T-helper 2 cell treated with Interferon-gamma antibody and Interleukin-4, amounts not matched to agents 5 μg/mL and 100 μg/mL, for 36 hours (primary cell): ENCODE measurements around the gene PMCH.
"Not testable (repeated sequence)": the region's sequence is repeated elsewhere in the genome, so short reads cannot be mapped to it uniquely, and the experiment has no call there.

Experiments
- DNase-seq: peaks from one replicate; pipeline ENCODE4 v3.0.0; 2021; ENCODE audit warnings: low spot score
- H3K27ac Mint-ChIP-seq: one replicate; pipeline ENCODE4 v1.8.0; 2021; ENCODE audit warnings: mild to moderate bottlenecking, mixed read lengths
- H3K27me3 Mint-ChIP-seq: one replicate; pipeline ENCODE4 v1.8.0; 2021; ENCODE audit warnings: low read depth, mixed read lengths
- H3K36me3 Mint-ChIP-seq: one replicate; pipeline ENCODE4 v1.8.0; 2021; ENCODE audit warnings: low read depth, mixed read lengths
- H3K4me1 Mint-ChIP-seq: one replicate; pipeline ENCODE4 v1.8.0; 2021; ENCODE audit warnings: low read depth, mixed read lengths
- H3K4me3 Mint-ChIP-seq: one replicate; pipeline ENCODE4 v1.8.0; 2022; ENCODE audit warnings: mild to moderate bottlenecking, moderate library complexity, mixed read lengths
- H3K9me3 Mint-ChIP-seq: one replicate; pipeline ENCODE4 v1.8.0; 2021; ENCODE audit warnings: mixed read lengths

Gene PMCH, protein sequence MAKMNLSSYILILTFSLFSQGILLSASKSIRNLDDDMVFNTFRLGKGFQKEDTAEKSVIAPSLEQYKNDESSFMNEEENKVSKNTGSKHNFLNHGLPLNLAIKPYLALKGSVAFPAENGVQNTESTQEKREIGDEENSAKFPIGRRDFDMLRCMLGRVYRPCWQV

DNA sequence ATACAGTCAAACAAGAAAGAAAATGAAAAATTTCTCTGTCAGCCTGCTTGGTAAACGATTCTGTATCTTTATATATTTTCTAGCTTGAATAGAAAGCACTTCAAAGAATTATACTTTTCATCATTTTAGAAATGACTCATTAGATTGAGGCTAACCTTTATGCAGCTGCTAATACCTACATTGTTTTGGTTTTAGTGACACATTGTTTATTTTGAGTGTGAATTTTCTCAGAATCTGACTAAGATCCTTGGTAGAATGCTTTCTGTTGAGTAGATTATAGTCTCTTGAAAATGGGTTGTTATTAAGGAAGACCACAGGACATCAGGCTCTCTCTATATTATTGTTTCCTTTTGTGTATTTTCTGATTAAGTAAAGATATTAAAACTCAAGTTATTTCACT is at the start of gene PMCH:
PMCH (minus strand) TSS at position 45 of the 400 bp plus-strand sequence. CDS start 63 bp downstream, outside the sequence.
- Mint-ChIP-seq H3K4me3 (peak within 1 kb of the TSS; percentile 47), H3K27ac (peak within 1 kb of the TSS; percentile 63), H3K9me3 (peaks cover 9% of the 10 kb centered on the region), H3K27me3 (no peaks in the 10 kb centered on the region), H3K4me1 (peaks cover 29% of the 10 kb centered on the region), H3K36me3 (peaks cover 28% of the 10 kb centered on the region)
- DNase-seq: no peak

GRCh38 chr12:102240859-102241258 is 43.2 kb upstream of the PMCH start:
- not testable (repeated sequence) for H3K4me3 Mint-ChIP-seq, DNase-seq, H3K9me3 Mint-ChIP-seq, H3K36me3 Mint-ChIP-seq, H3K27me3 Mint-ChIP-seq, H3K27ac Mint-ChIP-seq, H3K4me1 Mint-ChIP-seq

DNA sequence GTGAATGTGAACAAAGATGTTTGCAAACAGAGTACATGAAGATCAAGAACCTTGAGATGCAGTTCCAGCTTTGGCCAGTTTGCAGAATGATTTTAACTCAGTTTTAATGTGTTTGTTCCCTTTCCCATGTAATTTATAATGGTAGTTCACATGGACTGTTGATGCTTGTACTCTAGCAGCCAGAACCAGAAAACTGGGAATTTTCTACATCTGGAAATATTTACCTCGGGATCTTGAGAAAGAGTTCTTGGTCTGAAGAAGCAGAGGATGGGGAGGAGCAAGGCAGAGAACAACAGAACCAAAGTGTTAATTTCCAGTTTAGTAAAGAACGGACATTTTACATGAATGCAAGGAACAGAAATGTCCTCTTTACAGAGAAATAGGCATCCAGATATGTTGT is 37.0 kb upstream of the PMCH start:
- Mint-ChIP-seq H3K36me3 (no peaks in the 10 kb centered on the region), H3K9me3 (no peaks in the 10 kb centered on the region), H3K4me3 (no peak overlapping the region), H3K27me3 (peaks cover 6% of the 10 kb centered on the region), H3K27ac (no peak overlapping the region), H3K4me1 (no peaks in the 10 kb centered on the region)
- no peak for DNase-seq

- H3K27ac Mint-ChIP-seq: no peak overlapping the region
Measured at GRCh38 chr12:102232446-102232845, 34.8 kb upstream of the PMCH start.

GRCh38 chr12:102232036-102232435 is 34.4 kb upstream of the PMCH start:
- Mint-ChIP-seq H3K27ac (no peak overlapping the region), H3K9me3 (no peaks in the 10 kb centered on the region), H3K4me1 (no peaks in the 10 kb centered on the region), H3K27me3 (peaks cover 6% of the 10 kb centered on the region), H3K36me3 (no peaks in the 10 kb centered on the region), H3K4me3 (no peak overlapping the region)
- no peak for DNase-seq

More at GRCh38 chr12:102232446-102232845, 34.8 kb upstream of the PMCH start:
- no peak overlapping the region for H3K4me3 Mint-ChIP-seq
- H3K4me1 Mint-ChIP-seq: no peaks in the 10 kb centered on the region
- no peaks in the 10 kb centered on the region for H3K9me3 Mint-ChIP-seq
- no peaks in the 10 kb centered on the region for H3K36me3 Mint-ChIP-seq
- no peak for DNase-seq
- H3K27me3 Mint-ChIP-seq: peaks cover 6% of the 10 kb centered on the region

DNA sequence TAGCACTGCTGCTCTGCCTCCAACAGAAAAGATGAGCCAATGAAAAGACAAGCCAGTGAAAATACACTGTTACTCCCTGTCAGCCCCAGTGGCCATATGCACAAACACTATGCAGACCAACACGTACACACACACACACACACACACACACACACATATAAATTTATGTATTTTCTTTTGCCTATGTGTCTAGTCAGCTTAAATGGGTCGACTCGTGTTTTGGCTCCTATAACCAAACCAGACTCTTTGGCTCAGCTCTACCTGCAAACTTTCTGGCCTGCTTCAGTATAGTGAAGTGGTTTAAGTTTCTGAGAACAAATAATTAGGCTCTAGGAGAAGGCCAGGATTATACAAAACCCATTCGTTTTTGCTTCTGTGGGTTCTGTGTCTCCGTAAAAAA is 30.3 kb upstream of the PMCH start:
- no peaks in the 10 kb centered on the region for H3K9me3 Mint-ChIP-seq
- H3K27me3 Mint-ChIP-seq: peaks cover 6% of the 10 kb centered on the region
- no peak overlapping the region for H3K4me3 Mint-ChIP-seq
- DNase-seq: no peak
- H3K36me3 Mint-ChIP-seq: no peaks in the 10 kb centered on the region
- H3K27ac Mint-ChIP-seq: no peak overlapping the region
- no peaks in the 10 kb centered on the region for H3K4me1 Mint-ChIP-seq

DNA sequence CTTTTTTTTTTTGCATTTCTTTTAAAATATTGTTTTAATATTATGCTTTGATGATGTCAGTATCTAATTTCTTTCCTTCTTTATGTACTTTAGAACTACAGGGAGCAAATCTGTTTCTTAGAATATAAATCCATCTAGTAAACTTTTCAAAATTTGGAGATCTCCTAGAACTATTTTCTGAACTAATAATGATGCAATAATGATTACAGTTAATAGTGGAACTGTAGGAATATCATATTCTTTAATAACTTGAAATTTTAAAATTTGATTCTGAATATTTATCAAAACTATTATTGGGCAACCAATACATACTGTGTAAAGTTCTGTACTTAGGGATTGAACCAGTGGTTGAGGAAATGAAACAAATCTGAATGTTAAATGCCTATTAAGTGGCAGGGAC is 23.1 kb upstream of the PMCH start:
- no peaks in the 10 kb centered on the region for H3K36me3 Mint-ChIP-seq
- no peaks in the 10 kb centered on the region for H3K9me3 Mint-ChIP-seq
- H3K4me3 Mint-ChIP-seq: no peak overlapping the region
- no peaks in the 10 kb centered on the region for H3K4me1 Mint-ChIP-seq
- H3K27ac Mint-ChIP-seq: no peak overlapping the region
- H3K27me3 Mint-ChIP-seq: peaks cover 3% of the 10 kb centered on the region
- DNase-seq: no peak

- H3K27me3 Mint-ChIP-seq: peaks cover 3% of the 10 kb centered on the region
- no peaks in the 10 kb centered on the region for H3K4me1 Mint-ChIP-seq
- H3K9me3 Mint-ChIP-seq: no peaks in the 10 kb centered on the region
- DNase-seq: no peak
- no peak overlapping the region for H3K4me3 Mint-ChIP-seq
- H3K27ac Mint-ChIP-seq: no peak overlapping the region
- peaks cover 1% of the 10 kb centered on the region for H3K36me3 Mint-ChIP-seq
Measured at GRCh38 chr12:102215992-102216691, 18.5 kb upstream of the PMCH start.

GRCh38 chr12:102204025-102204424 is 6.4 kb upstream of the PMCH start:
- peaks cover 15% of the 10 kb centered on the region for H3K4me1 Mint-ChIP-seq
- peaks cover 61% of the 10 kb centered on the region for H3K36me3 Mint-ChIP-seq
- H3K4me3 Mint-ChIP-seq: no peak overlapping the region
- H3K27me3 Mint-ChIP-seq: no peaks in the 10 kb centered on the region
- no peak for DNase-seq
- no peak overlapping the region for H3K27ac Mint-ChIP-seq
- H3K9me3 Mint-ChIP-seq: peaks cover 28% of the 10 kb centered on the region

DNA sequence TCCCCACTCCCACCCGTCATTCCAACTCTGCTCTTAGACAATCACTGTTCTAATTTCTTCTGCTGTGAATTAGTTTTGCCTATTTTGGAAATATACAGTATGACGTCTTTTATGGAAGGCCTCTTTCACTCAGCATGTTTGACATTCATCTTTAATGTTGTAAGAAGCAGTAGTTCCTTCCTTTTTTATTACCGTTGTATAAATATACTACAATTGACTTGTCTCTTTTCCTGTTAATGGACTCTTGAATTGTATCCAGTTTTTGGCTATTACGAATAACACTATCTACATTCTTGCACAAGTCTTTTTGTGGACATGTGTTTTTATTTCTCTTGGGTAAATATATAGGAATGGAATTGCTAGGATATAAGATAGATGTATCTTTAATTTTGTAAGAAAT is 4.9 kb upstream of the PMCH start:
- H3K4me1 Mint-ChIP-seq: peaks cover 20% of the 10 kb centered on the region
- no peaks in the 10 kb centered on the region for H3K27me3 Mint-ChIP-seq

DNA sequence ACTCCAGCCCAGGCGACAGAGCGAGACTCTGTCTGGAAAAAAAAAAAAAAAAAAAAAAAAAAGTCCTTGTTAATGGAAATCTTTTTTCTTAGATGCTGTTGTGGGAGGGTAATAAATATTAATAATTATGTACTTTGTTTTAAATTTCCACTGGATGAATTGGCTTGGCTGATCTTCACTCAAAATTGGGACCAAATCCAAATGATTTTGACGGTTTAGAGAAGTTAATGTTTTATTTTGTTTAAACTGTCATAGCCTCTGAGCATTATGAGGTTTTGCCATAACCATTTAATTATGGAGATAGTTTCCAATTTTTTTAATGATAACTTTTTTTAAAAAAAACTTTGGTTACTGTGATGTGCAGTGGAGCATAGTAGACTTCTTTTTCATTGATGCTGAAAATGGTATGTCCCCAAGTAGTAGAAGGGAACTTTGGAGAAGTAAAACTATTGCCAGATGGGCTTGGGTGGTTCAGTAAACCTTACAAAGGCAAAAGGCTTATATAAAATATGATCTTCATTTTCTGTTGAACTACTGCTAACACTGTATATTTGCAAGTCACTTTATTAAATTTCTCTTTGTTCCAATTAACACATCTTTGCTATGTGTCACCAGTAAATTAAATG is 3.9 kb upstream of the PMCH start:
- DNase-seq: no peak
- Mint-ChIP-seq H3K9me3 (peaks cover 9% of the 10 kb centered on the region), H3K27ac (no peak overlapping the region), H3K27me3 (no peaks in the 10 kb centered on the region), H3K4me1 (peaks cover 28% of the 10 kb centered on the region), H3K4me3 (no peak overlapping the region), H3K36me3 (peaks cover 42% of the 10 kb centered on the region)

More for the DNA sequence above, 4.9 kb upstream of the PMCH start:
- Mint-ChIP-seq H3K27ac (no peak overlapping the region), H3K4me3 (no peak overlapping the region), H3K36me3 (peaks cover 48% of the 10 kb centered on the region), H3K9me3 (peaks cover 14% of the 10 kb centered on the region)
- no peak for DNase-seq

GRCh38 chr12:102195826-102196225 is 1.8 kb downstream of the PMCH start:
- Mint-ChIP-seq H3K36me3 (peaks cover 19% of the 10 kb centered on the region), H3K27ac (no peak overlapping the region), H3K4me3 (no peak overlapping the region), H3K9me3 (peaks cover 7% of the 10 kb centered on the region), H3K4me1 (peaks cover 32% of the 10 kb centered on the region), H3K27me3 (no peaks in the 10 kb centered on the region)
- DNase-seq: no peak

DNA sequence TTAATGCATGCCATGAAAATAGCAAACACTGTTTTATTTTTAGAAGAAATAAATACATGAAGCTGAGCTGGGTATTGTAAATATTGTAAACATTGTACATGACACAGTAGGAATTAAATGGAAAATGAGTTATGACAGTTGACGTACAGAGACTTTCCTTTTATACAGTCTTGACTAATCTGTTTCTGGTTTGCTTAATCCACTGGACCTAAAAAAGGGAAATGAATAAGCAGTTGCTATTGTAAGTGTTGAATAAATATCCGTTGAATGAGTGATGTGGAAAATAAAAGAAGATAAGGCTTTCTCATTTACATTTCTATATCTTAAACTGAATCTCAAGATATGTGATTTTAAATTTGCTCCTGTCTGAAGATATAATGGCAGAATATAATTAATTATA is 15.0 kb downstream of the PMCH start:
- H3K27ac Mint-ChIP-seq: no peak overlapping the region
- no peak overlapping the region for H3K4me3 Mint-ChIP-seq
- no peak for DNase-seq
- H3K9me3 Mint-ChIP-seq: no peaks in the 10 kb centered on the region
- H3K27me3 Mint-ChIP-seq: no peaks in the 10 kb centered on the region
- peaks cover 7% of the 10 kb centered on the region for H3K4me1 Mint-ChIP-seq
- H3K36me3 Mint-ChIP-seq: peaks cover 23% of the 10 kb centered on the region

- H3K27me3 Mint-ChIP-seq: no peaks in the 10 kb centered on the region
- no peak overlapping the region for H3K4me3 Mint-ChIP-seq
- no peak for DNase-seq
- no peaks in the 10 kb centered on the region for H3K9me3 Mint-ChIP-seq
- H3K27ac Mint-ChIP-seq: no peak overlapping the region
- H3K4me1 Mint-ChIP-seq: no peaks in the 10 kb centered on the region
- H3K36me3 Mint-ChIP-seq: peaks cover 24% of the 10 kb centered on the region
Measured at GRCh38 chr12:102174761-102175160, 22.9 kb downstream of the PMCH start.
